Activated gamma-delta T cell treated with Interleukin-2 at 50 U/mL for 16 hours (primary cell): ENCODE results near the gene ANKRD13C.
A peak's percentile ranks its signal among the peaks of the same experiment; 100 is the strongest.
"Not testable (repeated sequence)": the region's sequence is repeated elsewhere in the genome, so short reads cannot be mapped to it uniquely, and the experiment has no call there.

Experiments
- DNase-seq: peaks from one replicate; pipeline ENCODE4 v3.0.0-alpha.2; 2020

The ANKRD13C gene, protein sequence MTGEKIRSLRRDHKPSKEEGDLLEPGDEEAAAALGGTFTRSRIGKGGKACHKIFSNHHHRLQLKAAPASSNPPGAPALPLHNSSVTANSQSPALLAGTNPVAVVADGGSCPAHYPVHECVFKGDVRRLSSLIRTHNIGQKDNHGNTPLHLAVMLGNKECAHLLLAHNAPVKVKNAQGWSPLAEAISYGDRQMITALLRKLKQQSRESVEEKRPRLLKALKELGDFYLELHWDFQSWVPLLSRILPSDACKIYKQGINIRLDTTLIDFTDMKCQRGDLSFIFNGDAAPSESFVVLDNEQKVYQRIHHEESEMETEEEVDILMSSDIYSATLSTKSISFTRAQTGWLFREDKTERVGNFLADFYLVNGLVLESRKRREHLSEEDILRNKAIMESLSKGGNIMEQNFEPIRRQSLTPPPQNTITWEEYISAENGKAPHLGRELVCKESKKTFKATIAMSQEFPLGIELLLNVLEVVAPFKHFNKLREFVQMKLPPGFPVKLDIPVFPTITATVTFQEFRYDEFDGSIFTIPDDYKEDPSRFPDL

GRCh38 chr1:70354332-70355110 is at the start of gene ANKRD13C:
Gene ANKRD13C, minus strand, starts transcription at chr1:70354722. Its CDS starts 314 bp downstream, at chr1:70354408.
- DNase-seq = peak; percentile 85

DNA sequence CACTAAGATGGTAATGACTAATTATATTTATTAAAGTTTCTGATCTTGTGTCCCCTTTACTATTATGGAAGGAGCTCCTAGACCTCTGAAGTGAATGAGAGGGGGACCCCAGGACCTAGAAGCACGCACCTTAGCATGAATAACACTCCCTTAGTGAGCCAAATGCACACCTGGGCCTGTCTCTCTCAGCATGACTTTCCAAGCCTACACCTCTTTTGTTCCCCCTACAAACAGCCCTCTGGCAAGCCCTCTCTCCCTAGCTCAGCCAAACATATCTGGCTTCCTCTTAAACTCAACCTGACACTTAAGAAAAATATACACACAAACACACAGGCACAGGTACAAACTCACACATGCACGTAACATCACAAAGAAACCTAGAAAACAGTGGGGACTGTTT is 49.2 kb upstream of the ANKRD13C start:
- DNase-seq = no peak

GRCh38 chr1:70401974-70402373 is 47.5 kb upstream of the ANKRD13C start:
- no peak for DNase-seq

- no peak for DNase-seq
Measured at GRCh38 chr1:70400335-70400734, 45.8 kb upstream of the ANKRD13C start.

DNA sequence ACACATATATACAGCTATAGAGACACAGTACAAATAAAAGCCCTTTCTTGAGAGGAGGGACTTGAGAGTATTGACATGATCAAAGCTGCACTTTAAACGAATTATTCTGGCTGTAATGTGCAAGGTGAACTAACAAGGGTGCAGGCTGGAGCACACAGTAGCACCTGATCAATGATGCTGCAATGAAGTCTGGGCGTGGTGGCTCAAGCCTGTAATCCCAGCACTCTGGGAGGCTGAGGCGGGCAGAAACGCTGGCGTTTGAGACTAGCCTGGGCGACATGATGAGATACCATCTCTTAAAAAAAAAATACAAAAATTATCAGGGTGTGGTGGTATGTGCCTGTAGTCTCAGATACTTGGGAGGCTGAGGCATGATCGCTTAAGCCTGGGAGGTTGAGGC is 42.5 kb upstream of the ANKRD13C start:
- DNase-seq = no peak

DNA sequence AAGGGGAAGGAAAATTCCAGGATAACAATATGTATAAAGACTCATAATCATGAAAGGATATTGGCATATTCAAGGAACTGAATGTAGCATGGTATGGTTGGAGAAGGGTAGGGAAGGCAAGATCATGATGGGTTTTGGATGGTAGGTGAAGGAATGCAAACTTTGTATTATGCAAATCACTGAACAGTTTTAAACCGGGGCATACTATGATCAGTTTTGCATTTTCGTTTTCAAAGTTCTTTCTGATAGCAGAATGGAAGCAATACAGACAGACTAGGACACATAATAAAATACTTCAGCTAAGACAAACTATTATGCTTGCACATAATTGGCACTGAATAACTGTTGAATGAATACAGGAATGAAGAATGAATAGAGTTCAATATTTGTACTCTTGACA is 42.1 kb upstream of the ANKRD13C start:
- DNase-seq = no peak

DNA sequence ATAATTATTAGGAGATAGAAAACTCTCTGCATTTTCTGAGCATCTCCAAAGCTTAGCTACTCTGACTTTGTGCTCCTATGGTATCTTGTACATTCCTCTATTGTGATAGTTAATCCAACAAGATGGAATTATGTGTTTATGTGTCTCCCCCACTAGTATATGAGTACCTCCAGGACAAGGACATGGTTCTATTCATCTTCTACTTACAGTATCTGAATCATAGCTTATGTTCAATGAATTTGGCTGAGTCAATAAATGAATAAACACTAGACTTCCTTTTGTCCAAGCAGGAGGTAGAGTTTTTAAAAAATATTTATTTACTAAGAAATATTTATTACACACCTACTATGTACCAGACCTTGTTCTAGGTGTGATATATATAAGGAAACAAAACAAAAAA is 38.1 kb upstream of the ANKRD13C start:
- DNase-seq = no peak

GRCh38 chr1:70387507-70387906 is 33.0 kb upstream of the ANKRD13C start:
- no peak for DNase-seq

DNA sequence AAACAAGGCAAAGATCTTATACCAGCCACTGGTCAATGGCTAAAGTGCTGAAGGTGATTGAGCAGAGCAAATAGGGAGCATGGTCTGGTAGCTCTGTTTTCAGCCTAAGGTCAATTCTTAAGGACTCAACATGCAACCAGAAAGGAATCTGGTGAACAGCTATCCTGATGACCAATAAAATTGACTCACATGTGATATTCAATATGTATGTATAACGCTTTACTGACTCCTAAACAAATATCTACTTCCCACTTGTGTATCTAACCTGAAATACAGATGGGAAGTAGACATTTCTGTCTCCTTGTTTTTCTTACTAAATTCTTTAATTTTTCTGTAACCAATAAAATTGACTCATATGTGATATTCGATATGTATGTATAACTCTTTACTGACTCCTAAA is 31.6 kb upstream of the ANKRD13C start:
- DNase-seq = no peak

DNA sequence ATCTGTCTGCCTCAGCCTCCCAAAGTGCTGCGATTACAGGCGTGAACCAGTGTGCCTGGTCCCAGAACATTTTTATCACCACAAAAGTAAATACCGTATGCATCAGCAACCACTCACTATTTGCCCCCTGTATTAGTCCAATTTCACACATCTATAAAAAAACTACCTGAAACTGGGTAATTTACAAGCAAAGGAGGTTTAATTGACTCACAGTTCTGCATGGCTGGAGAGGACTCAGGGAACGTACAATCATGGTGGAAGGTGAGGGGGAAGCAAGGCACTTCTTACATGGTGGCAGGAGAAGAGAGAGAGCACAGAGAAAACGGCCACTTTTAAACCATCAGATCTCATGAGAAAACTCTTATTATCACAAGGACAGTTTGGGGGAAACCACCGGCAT is 31.0 kb upstream of the ANKRD13C start:
- DNase-seq = no peak

GRCh38 chr1:70384542-70384941 is 30.0 kb upstream of the ANKRD13C start:
- no peak for DNase-seq

GRCh38 chr1:70383483-70383882 is 29.0 kb upstream of the ANKRD13C start:
- DNase-seq = no peak

- no peak for DNase-seq
Measured at GRCh38 chr1:70382682-70383081, 28.2 kb upstream of the ANKRD13C start.

GRCh38 chr1:70376196-70376595 is 21.7 kb upstream of the ANKRD13C start:
- no peak for DNase-seq

DNA sequence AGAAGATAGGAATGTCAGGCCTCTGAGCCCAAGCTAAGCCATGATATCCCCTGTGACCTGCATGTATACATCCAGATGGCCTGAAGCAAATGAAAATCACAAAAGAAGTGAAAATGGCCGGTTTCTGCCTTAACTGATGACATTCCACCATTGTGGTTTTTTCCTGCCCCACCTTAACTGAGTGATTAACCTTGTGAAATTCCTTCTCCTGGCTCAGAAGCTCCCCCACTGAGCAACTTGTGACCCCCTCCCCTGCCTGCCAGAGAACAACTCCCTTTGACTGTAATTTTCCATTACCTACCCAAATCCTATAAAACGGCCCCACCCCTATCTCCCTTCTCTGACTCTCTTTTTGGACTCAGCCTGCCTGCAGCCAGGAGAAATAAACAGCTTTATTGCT is 19.1 kb upstream of the ANKRD13C start:
- not testable (repeated sequence) for DNase-seq

- no peak for DNase-seq
Measured at GRCh38 chr1:70372426-70372825, 17.9 kb upstream of the ANKRD13C start.

GRCh38 chr1:70371586-70371985 is 17.1 kb upstream of the ANKRD13C start:
- not testable (repeated sequence) for DNase-seq

DNA sequence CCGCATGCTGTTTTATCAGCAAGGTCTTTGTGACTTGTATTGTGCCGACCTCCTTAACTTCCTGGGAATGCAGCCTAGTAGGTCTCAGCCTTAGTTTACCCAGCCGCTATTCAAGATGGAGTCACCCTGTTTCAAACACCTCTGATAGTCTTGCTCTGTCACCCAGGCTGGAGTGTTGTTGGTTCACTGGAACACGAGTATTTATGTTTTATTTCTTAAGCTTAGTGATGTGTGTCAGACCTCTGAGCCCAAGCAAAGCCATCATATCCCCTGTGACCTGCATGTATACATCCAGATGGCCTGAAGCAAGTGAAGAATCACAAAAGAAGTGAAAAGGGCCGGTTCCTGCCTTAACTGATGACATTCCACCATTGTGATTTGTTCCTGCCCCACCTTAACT is 12.9 kb upstream of the ANKRD13C start:
- not testable (repeated sequence) for DNase-seq

DNA sequence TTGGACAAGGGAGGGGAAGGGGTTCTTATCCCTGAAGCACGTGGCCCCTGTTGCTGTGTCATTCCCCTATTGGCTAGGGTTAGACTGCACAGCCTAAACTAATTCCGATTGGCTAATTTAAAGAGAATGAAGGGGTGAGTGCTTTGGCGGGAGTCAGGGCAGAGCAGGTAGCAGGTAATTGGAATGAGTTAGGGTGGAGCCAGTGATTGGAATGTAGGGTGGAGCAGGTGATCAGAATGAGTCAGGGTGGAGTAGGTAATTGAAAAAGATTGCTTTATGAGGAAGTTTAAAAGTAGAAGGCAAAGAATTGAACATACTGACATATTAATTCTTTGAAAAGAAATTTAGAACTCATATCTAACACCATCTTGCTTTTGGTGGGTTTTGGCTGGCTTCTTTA is 12.5 kb upstream of the ANKRD13C start:
- DNase-seq = not testable (repeated sequence)

DNA sequence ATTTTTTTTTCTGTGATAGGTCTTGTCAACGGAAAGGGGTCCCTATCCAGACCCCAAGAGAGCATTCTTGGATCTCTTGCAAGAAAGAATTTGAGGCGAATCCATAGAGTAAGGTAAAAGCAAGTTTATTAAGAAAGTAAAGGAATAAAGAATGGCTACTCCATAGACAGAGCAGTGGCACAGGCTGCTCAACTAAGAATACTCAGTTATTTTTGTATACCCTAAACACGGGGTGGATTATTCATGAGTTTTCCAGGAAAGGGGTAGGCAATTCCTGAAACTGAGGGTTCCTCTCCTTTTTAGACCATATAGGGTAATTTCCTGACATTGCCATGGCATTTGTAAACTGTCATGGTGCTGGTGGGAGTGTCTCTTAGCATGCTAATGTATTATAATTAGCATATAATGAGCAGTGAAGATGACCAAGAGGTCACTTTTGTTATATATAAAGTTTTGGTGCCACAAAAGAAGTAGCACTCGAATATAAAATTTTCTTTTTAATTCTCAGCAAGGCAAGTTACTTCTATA is 12.0 kb upstream of the ANKRD13C start:
- DNase-seq = not testable (repeated sequence)

GRCh38 chr1:70364439-70364838 is 9.9 kb upstream of the ANKRD13C start:
- no peak for DNase-seq

DNA sequence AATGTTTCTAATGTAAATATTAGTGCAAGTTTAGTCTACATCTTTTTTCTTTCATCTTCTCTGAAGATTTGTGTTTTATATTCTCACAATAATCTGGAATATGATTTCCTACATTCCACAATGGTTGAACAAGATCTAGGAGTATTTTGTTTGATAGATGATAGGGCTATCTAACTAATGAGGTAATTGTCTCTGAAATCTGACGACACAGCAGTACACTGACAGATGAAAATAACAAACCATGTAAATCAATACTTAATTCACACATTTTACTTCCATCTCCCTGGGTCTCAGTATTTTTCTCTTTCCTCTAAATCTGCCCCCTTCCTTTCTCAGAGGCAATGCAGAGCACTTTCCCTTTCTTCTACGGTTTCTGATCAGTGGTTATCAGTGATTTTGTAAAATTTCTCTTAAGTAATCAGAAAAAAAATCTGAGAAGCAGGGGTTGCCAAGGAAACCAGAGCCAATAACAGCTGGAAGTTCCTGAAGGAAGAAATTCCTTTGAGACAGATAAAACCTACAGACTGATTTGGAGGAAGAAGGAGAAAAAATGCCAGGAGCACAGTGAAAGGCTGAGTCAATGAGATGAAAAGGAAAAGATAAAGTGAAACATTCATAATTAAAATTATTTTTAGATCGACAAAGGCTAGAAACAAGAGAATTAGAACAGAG is 7.3 kb upstream of the ANKRD13C start:
- no peak for DNase-seq

DNA sequence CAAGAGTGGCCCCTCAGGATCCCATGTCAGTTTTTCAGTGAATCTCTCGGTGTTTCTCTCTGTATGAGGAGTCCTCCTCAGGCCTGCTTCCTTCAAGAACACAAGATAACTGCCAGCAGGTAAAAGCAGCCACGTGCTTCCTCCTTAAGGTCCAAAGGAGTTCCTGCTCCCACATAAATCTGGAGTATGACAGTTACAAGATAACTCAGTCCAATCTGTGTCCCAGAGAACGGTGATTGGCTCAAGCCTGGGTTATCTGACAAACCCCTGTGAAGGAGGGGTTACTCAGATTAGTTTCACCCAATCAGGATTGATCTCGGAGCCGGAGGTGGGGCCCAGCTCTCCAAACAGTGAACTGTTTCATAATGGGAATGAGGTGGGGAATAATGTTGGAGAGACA is 5.8 kb upstream of the ANKRD13C start:
- DNase-seq = no peak
